HL-60 (cell line): ENCODE results near the gene KIF26A.

Experiments
- DNase-seq, 2 experiments: peaks; one replicate each; pipeline ENCODE4 v3.0.0-alpha.2; 2010 to 2020; ENCODE audit warnings: low read depth in 1 of 2, low spot score in 1 of 2
- H3K27ac ChIP-seq: fragments of 250-450 bp; sonication (Bioruptor Pico); replicated peaks from 2 replicates; pipeline ENCODE4 v1.5.1; 2020; ENCODE audit warnings: mild to moderate bottlenecking, moderate library complexity
- H3K27me3 ChIP-seq: fragments of 250-450 bp; sonication (Bioruptor Pico); 2 replicates; pipeline ENCODE4 v1.5.1; 2021; ENCODE audit warnings: mild to moderate bottlenecking, moderate library complexity; ENCODE audit not compliant: insufficient read depth, poor library complexity, severe bottlenecking
- H3K4me3 ChIP-seq: replicated peaks from 2 replicates; pipeline ENCODE4 v1.5.1; 2011; ENCODE audit warnings: mild to moderate bottlenecking, control low read depth, low read length; ENCODE audit not compliant: insufficient read depth
- CTCF ChIP-seq: IDR thresholded peaks from one replicate; pipeline ENCODE4 v1.5.1; 2011; ENCODE audit warnings: low read length, control low read depth, inconsistent platforms; ENCODE audit not compliant: insufficient read depth
- GABPA ChIP-seq: IDR thresholded peaks from 2 replicates; pipeline ENCODE4 v1.6.1; 2012; ENCODE audit warnings: low read depth
- POLR2AphosphoS5 ChIP-seq: IDR thresholded peaks from 2 replicates; pipeline ENCODE4 v1.6.1; 2012; ENCODE audit warnings: low read depth
- REST ChIP-seq: IDR thresholded peaks from 2 replicates; pipeline ENCODE4 v1.6.1; 2012; ENCODE audit warnings: low read depth; ENCODE audit not compliant: insufficient replicate concordance
- SPI1 ChIP-seq: IDR thresholded peaks from 2 replicates; pipeline ENCODE4 v1.6.1; 2012; ENCODE audit warnings: low read depth, mild to moderate bottlenecking, borderline replicate concordance
- long read RNA-seq: library from polyadenylated mRNA; unstranded; transcript quantifications from one replicate; pipeline ENCODE4 v2.0.0, GENCODE V29; 2020

Gene KIF26A
- long read RNA-seq = 0 reads

- TF ChIP-seq GABPA (no peak), CTCF (no peak), POLR2AphosphoS5 (no peak), REST (no peak), SPI1 (no peak)
- Histone ChIP-seq H3K4me3 (no peak within 1 kb of the TSS), H3K27me3 (peaks cover 52% of the 10 kb centered on the region), H3K27ac (no peak within 1 kb of the TSS)
- DNase-seq = no peak
Measured at GRCh38 chr14:104138098-104138717, at the start of gene KIF26A. TSS of gene KIF26A (plus strand) at chr14:104138587. CDS start at chr14:104138723, 136 bp downstream.

- DNase-seq = no peak
- TF ChIP-seq SPI1 (no peak), POLR2AphosphoS5 (no peak), REST (no peak), CTCF (no peak), GABPA (no peak)
- no peak overlapping the region for H3K4me3 ChIP-seq
- no peak overlapping the region for H3K27ac ChIP-seq
- H3K27me3 ChIP-seq = no peaks in the 10 kb centered on the region
Measured at GRCh38 chr14:104090071-104090748, 48.2 kb upstream of the KIF26A start.

GRCh38 chr14:104091061-104091926 lies 47.1 kb upstream of the KIF26A start:
- TF ChIP-seq CTCF = no peak
- TF ChIP-seq REST = no peak
- TF ChIP-seq SPI1 = no peak
- TF ChIP-seq POLR2AphosphoS5 = no peak
- no peak for TF ChIP-seq GABPA
- Histone ChIP-seq H3K27ac (no peak overlapping the region), H3K4me3 (no peak overlapping the region), H3K27me3 (no peaks in the 10 kb centered on the region)
- DNase-seq = no peak
